Nephron (organoid): Measurements from ENCODE around the gene DECR2.

ENCODE experiments used
- H3K27ac Mint-ChIP-seq, 3 experiments: 2 replicates each; pipeline ENCODE4 v1.8.0; 2020; ENCODE audit warnings: mixed read lengths in 3 of 3, mild to moderate bottlenecking in 2 of 3, moderate library complexity in 1 of 3
- H3K27me3 Mint-ChIP-seq: 2 replicates; pipeline ENCODE4 v1.8.0; 2021; ENCODE audit warnings: low read depth, mild to moderate bottlenecking, moderate library complexity, mixed read lengths
- H3K36me3 Mint-ChIP-seq: 2 replicates; pipeline ENCODE4 v1.8.0; 2020; ENCODE audit warnings: low read depth, mixed read lengths
- H3K4me1 Mint-ChIP-seq: 2 replicates; pipeline ENCODE4 v1.8.0; 2020; ENCODE audit warnings: mixed read lengths
- H3K4me3 Mint-ChIP-seq, 3 experiments: 2 replicates each; pipeline ENCODE4 v1.8.0; 2020; ENCODE audit warnings: mild to moderate bottlenecking in 3 of 3, mixed read lengths in 3 of 3, moderate library complexity in 2 of 3
- H3K9me3 Mint-ChIP-seq: 2 replicates; pipeline ENCODE4 v1.8.0; 2020; ENCODE audit warnings: mixed read lengths
- TF ChIP-seq, protein P1 (sequence below), 3 experiments: fragments of 200-600 bp; sonication (generic); IDR thresholded peaks; one replicate each; pipeline ENCODE4 v1.5.0; 2021; ENCODE audit warnings: antibody characterized with exemption in 3 of 3; ENCODE audit not compliant: unreplicated experiment in 3 of 3

The DECR2 gene

DNA sequence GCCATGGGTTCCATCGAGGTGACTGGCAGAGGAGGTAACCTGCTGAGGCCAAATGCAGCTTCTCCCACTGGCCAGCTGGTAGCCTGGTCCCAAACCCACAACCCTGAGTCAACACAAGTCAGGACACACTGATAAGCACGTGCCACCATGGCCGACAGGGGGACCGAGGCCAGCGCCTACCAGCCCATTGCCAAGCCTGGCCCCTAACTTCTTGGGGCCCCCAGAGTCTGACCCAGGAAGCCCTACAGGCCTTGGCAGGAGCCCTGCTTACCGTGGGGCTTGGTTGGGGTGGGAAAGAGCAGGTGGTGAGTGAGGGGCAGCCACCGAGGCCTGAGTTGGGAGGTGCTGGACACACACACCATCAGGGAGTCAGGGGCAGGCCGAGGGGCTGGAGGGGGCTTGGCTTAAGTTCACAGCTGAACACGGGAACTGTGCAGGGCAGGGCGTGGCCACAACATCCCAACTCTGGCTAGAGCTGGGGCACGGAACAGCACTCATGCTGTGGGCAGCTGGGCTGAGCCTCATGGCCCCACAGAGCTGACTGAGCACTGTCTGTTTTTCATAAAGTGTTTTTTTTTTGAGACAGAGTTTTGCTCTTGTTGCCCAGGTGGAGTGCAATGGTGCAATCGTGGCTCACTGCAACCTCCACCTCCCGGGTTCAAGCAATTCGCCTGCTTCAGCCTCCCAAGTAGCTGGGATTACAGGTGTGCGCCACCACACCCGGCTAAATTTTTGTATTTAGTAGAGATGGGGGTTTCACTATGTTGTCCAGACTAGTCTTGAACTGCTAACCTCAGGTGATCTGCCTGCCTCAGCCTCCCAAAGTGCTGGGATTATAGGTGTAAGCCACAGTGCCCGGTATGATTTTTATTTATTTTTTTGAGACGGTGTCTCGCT lies 36.8 kb upstream of the DECR2 start:
- TF ChIP-seq, protein P1, sequence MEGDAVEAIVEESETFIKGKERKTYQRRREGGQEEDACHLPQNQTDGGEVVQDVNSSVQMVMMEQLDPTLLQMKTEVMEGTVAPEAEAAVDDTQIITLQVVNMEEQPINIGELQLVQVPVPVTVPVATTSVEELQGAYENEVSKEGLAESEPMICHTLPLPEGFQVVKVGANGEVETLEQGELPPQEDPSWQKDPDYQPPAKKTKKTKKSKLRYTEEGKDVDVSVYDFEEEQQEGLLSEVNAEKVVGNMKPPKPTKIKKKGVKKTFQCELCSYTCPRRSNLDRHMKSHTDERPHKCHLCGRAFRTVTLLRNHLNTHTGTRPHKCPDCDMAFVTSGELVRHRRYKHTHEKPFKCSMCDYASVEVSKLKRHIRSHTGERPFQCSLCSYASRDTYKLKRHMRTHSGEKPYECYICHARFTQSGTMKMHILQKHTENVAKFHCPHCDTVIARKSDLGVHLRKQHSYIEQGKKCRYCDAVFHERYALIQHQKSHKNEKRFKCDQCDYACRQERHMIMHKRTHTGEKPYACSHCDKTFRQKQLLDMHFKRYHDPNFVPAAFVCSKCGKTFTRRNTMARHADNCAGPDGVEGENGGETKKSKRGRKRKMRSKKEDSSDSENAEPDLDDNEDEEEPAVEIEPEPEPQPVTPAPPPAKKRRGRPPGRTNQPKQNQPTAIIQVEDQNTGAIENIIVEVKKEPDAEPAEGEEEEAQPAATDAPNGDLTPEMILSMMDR (IDR thresholded peaks at IDR 0.05; ENCODE audit: unreplicated experiment in 3 of 3) = no peak
- Mint-ChIP-seq H3K36me3 (peaks cover 7% of the 10 kb centered on the region), H3K9me3 (no peaks in the 10 kb centered on the region), H3K27ac (no peak overlapping the region), H3K4me3 (no peak overlapping the region), H3K27me3 (peaks cover 7% of the 10 kb centered on the region), H3K4me1 (no peaks in the 10 kb centered on the region)

DNA sequence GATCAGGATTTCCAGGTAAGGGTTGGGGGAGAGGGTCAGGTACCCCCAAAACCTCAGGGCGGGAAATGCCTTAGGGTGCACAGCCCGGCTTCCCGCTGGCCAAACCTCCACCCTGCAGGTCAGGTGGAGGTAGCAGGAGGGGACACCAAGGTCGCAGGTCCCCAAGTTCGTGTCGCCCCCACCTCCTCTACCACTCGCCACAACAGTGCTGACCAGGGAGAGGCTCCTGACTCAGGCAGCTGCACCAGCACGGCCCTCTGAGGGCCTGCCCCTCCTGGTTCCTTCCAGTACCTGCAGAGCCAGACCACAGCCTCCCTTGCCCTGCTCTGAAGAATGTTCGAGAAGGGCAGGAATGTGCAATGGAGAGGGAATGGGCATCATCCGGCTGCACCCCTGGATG lies 35.2 kb upstream of the DECR2 start:
- peaks cover 7% of the 10 kb centered on the region for H3K36me3 Mint-ChIP-seq
- H3K27me3 Mint-ChIP-seq = peaks cover 7% of the 10 kb centered on the region

DNA sequence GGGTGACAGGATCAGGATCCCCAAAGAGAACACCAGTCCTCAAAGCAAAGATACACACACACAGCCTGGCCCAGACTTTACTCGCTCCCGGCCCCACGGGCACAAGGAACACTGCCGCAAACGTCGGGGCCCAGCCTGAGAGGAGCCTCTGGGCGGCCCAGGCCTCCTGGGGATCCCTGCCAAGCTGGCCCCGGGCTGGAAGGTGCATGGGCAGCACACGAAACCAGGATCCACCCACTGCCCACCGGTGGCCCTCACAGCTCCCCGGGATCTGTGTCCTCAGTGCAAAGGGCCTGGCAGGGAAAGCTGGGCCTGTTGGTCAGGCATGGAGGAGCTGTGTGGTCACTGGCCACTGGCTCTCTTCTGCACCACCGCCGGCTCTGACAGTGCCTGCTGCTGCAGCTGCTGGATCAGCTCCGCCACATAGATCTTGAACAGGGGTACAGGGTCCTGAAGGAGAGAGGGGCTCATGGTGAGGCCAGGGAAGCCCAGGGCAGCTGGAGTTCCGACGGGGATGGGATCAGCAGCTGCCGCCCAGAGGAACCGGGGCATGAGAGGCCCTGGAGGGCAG lies 34.3 kb upstream of the DECR2 start:
- TF ChIP-seq, protein P1 (IDR thresholded peaks at IDR 0.05; ENCODE audit: unreplicated experiment in 3 of 3) = no peak
- H3K36me3 Mint-ChIP-seq = peaks cover 7% of the 10 kb centered on the region
- peaks cover under 1% of the 10 kb centered on the region for H3K27me3 Mint-ChIP-seq
- H3K27ac Mint-ChIP-seq = no peak overlapping the region
- no peaks in the 10 kb centered on the region for H3K9me3 Mint-ChIP-seq
- peaks cover 13% of the 10 kb centered on the region for H3K4me1 Mint-ChIP-seq
- H3K4me3 Mint-ChIP-seq = peak overlapping the region; percentile 48 to 68 (median 64)

More for the DNA sequence above, 35.2 kb upstream of the DECR2 start:
- peaks cover 9% of the 10 kb centered on the region for H3K4me1 Mint-ChIP-seq
- H3K9me3 Mint-ChIP-seq = no peaks in the 10 kb centered on the region
- TF ChIP-seq, protein P1 (IDR thresholded peaks at IDR 0.05; ENCODE audit: unreplicated experiment in 3 of 3) = no peak
- H3K4me3 Mint-ChIP-seq = peak overlapping the region in 1 of 3 experiments; percentile 36
- no peak overlapping the region for H3K27ac Mint-ChIP-seq

DNA sequence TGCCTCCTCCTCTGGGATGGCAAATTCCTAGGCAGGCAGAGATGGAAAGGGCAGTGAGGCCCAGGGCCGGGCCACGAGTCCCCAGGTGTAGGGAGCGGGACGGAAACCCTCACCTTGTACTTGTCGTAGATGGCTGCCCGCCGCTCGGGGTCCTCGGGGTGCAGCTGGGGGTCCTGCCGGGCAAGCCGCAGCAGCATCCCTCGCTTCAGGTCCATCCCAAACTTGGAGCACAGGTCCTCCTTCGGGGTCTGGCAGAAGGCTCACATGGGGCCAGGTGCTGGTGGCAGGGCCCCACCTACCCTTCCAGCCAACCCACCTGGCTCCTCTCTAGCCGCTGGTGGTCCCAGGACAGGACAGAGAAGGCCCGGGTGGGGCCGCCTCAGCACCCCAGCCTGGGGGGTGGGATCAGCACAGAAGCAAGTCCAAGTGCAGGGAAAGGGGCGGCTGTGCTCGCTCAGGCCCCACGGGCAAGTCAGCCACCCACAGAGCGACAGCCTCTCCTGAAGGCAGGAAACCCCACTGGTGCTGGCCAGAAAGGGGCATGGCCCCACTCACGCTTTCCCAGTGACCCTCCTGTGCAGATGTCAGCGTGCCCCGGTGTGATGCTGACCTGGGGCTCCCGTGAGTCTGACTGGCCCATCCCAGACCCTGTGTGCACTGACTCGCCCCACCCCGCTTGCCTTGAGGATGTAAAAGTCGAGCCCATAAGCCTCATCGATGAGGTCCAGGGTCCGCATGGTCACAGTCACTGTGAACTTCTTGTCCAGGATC lies 33.1 kb upstream of the DECR2 start:
- Mint-ChIP-seq H3K4me3 (no peak overlapping the region), H3K36me3 (peaks cover 11% of the 10 kb centered on the region), H3K4me1 (peaks cover 13% of the 10 kb centered on the region), H3K9me3 (no peaks in the 10 kb centered on the region), H3K27ac (no peak overlapping the region), H3K27me3 (no peaks in the 10 kb centered on the region)
- TF ChIP-seq, protein P1 (IDR thresholded peaks at IDR 0.05; ENCODE audit: unreplicated experiment in 3 of 3) = no peak

DNA sequence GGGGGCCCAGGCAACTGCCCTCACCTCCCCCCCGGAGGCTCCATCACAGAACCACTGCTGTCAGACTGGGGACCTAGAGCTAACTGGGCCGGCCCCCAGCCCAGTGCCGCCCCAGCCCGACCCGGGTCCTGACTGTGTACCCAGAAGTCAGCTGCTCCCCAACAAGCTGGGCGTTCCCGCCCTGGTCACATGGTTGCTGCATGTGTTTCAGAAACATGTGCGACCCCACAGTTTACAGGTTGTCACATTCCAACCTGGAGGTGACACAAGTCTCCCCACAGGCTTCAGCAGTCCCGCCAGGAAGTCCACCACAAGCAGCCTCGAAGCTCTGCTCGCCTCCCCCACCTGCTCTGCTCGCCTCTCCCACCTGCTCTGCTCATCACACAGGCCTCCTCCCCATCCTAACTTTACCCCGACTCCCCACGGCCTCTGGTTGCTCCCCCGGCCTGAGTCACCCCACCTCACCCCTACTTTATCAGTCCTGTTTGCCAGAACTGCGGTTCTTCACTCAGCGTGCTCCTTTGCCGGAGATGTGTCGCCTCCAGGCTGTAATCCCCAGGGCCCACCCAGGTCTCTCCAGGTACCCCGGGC lies 32.3 kb upstream of the DECR2 start:
- Mint-ChIP-seq H3K36me3 (peaks cover 11% of the 10 kb centered on the region), H3K9me3 (no peaks in the 10 kb centered on the region), H3K4me1 (peaks cover 13% of the 10 kb centered on the region), H3K27ac (no peak overlapping the region), H3K4me3 (peak overlapping the region; percentile 71 to 76 (median 75)), H3K27me3 (no peaks in the 10 kb centered on the region)
- TF ChIP-seq, protein P1 (IDR thresholded peaks at IDR 0.05; ENCODE audit: unreplicated experiment in 3 of 3) = no peak
